SK-N-SH treated with all-trans-retinoic acid at 6 μM for 48 hours (cell line): ENCODE measurements around the gene RAPGEF1.

Experiments
- ARNTL ChIP-seq: fragments of 450-650 bp; formaldehyde crosslinking; IDR thresholded peaks from 2 replicates; pipeline ENCODE4 v1.5.0; 2020; ENCODE audit warnings: low read depth, mild to moderate bottlenecking, moderate library complexity, borderline replicate concordance
- CREB5 ChIP-seq: fragments of 250-450 bp; sonication (Bioruptor Pico); IDR thresholded peaks from 2 replicates; pipeline ENCODE4 v1.5.1; 2020; ENCODE audit warnings: low read depth, mild to moderate bottlenecking, moderate library complexity
- GLIS3 ChIP-seq: fragments of 250-450 bp; sonication (Bioruptor Pico); IDR thresholded peaks from 2 replicates; pipeline ENCODE4 v1.5.0; 2020; ENCODE audit warnings: mild to moderate bottlenecking, moderate library complexity
- OSR1 ChIP-seq: fragments of 250-450 bp; sonication (Bioruptor Pico); IDR thresholded peaks from 2 replicates; pipeline ENCODE4 v1.8.0; 2022; ENCODE audit warnings: moderate library complexity, mild to moderate bottlenecking, inconsistent platforms

DNA sequence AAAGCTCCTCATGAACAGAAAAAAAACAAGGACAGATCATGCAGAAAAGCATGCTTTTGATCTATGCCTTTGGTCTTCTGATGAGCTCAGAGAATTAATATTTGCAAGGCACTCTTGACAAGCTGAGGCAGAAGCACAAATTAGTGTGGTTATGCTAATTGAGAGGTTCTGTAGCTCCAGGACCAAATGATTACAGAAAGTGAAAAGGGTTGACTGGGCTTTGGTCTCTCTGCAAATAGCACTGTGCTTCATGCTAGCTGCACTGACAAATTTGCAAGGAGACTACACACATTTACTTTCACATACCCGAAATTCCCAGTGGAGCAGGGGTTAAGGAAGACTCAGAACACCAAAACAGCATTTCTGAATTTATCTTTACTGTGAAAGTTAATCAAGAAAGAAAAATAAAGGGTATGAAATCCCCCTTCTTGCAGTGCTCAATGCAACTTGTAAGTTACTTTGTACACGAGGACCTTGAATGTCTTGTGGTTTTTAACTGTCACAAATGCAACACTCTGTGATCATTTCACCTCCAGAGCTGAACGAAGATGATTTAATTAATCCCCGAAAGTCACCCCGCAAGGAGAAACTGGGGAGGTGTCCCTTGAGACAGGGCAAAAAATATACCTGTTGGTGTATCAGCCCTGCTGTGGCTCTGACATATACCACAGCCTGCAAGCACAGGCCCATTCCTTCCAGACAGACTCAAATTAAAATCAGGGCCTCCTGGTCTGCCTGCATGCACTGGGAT lies 11.9 kb downstream of the RAPGEF1 start:
- TF ChIP-seq ARNTL (no peak), GLIS3 (CRISPR knock-in tag) (no peak), OSR1 (CRISPR knock-in tag) (no peak), CREB5 (CRISPR knock-in tag) (no peak)
